Naive B cell (primary cell): ENCODE results near the gene CLEC4E. TPM values are rescaled to one million over a fixed set of nuclear protein-coding genes. Genes with fewer than 3 reads are reported as not detected.
"Not testable (repeated sequence)": the region's sequence is repeated elsewhere in the genome, so short reads cannot be mapped to it uniquely, and the experiment has no call there.

ENCODE experiments used
- ATAC-seq, 2 donors: fragments of 150-1000 bp; cut with Tn5 transposase; 2 replicates each; pipeline ENCODE4 v1.10.0; 2021; ENCODE audit warnings: low read depth in 2 of 2, mild to moderate bottlenecking in 2 of 2, moderate library complexity in 2 of 2
- DNase-seq: peaks from one replicate; pipeline ENCODE4 v3.0.0; 2022
- H3K27ac Mint-ChIP-seq, 6 donors: one replicate each; pipeline ENCODE4 v1.8.0; 2020 to 2022; ENCODE audit warnings: mild to moderate bottlenecking in 6 of 6, mixed read lengths in 6 of 6, moderate library complexity in 5 of 6, inconsistent platforms in 2 of 6
- H3K27me3 Mint-ChIP-seq, 3 donors: one replicate each; pipeline ENCODE4 v1.8.0; 2021 to 2022; ENCODE audit warnings: mixed read lengths in 3 of 3, mild to moderate bottlenecking in 1 of 3
- H3K36me3 Mint-ChIP-seq, 2 donors: one replicate each; pipeline ENCODE4 v1.8.0; 2020 to 2022; ENCODE audit warnings: mixed read lengths in 2 of 2, inconsistent platforms in 1 of 2, mild to moderate bottlenecking in 1 of 2
- H3K4me1 Mint-ChIP-seq, 3 donors: one replicate each; pipeline ENCODE4 v1.8.0; 2020 to 2022; ENCODE audit warnings: mixed read lengths in 3 of 3, inconsistent platforms in 1 of 3, mild to moderate bottlenecking in 1 of 3, moderate library complexity in 1 of 3
- H3K4me3 Mint-ChIP-seq, 8 donors: one replicate each; pipeline ENCODE4 v1.8.0; 2020 to 2022; ENCODE audit warnings: mild to moderate bottlenecking in 8 of 8, mixed read lengths in 8 of 8, moderate library complexity in 8 of 8, inconsistent platforms in 2 of 8
- H3K9me3 Mint-ChIP-seq, 7 donors: one replicate each; pipeline ENCODE4 v1.8.0; 2020 to 2022; ENCODE audit warnings: mixed read lengths in 7 of 7, mild to moderate bottlenecking in 5 of 7, inconsistent platforms in 2 of 7, moderate library complexity in 1 of 7
- polyA plus RNA-seq, 6 donors: library from polyadenylated mRNA; unstranded; fragments of 300-500 nt; fragmentation: Illumina TruSeq; gene quantifications; one replicate each; pipeline ENCODE4 v1.2.3, GENCODE V29; 2021; ENCODE audit warnings: low read depth in 6 of 6

Gene CLEC4E
- polyA plus RNA-seq, 6 donors from 2014 or later = 0.35 to 0.88 TPM; not detected in 4

GRCh38 chr12:8517971-8518370 lies 22.7 kb downstream of the CLEC4E start:
- Mint-ChIP-seq H3K9me3 (peaks cover 0 to 3% (median 2%) of the 10 kb centered on the region in 7 donors), H3K4me1 (no peaks in the 10 kb centered on the region), H3K4me3 (no peak overlapping the region), H3K27me3 (peaks cover 21 to 40% (median 36%) of the 10 kb centered on the region in 3 donors), H3K27ac (no peak overlapping the region), H3K36me3 (no peaks in the 10 kb centered on the region)
- DNase-seq (no peak), ATAC-seq (no peak)

- Mint-ChIP-seq H3K27me3 (peaks cover 32 to 62% (median 56%) of the 10 kb centered on the region in 3 donors), H3K4me1 (peaks cover 6 to 17% (median 13%) of the 10 kb centered on the region in 3 donors), H3K4me3 (no peak within 1 kb of the TSS), H3K9me3 (peaks cover 0 to 1% (median 0%) of the 10 kb centered on the region in 7 donors), H3K36me3 (no peaks in the 10 kb centered on the region), H3K27ac (no peak within 1 kb of the TSS)
- no peak for DNase-seq
- no peak for ATAC-seq
Observed at GRCh38 chr12:8513256-8513655, 27.4 kb downstream of the CLEC4E start, which contains the start of gene CLEC4D. CLEC4D (plus strand) TSS chr12:8513503; CDS start chr12:8513733, 230 bp downstream.

GRCh38 chr12:8508910-8509841 lies 31.5 kb downstream of the CLEC4E start:
- ATAC-seq (peak; percentile 35 to 56), DNase-seq (peak; percentile 15)
- H3K4me1 Mint-ChIP-seq = peaks cover 6 to 17% (median 13%) of the 10 kb centered on the region in 3 donors
- peak overlapping the region in 3 of 8 donors; percentile 10 to 51 (median 27) for H3K4me3 Mint-ChIP-seq
- H3K27ac Mint-ChIP-seq = no peak overlapping the region
- peaks cover 0 to 2% (median 0%) of the 10 kb centered on the region in 7 donors for H3K9me3 Mint-ChIP-seq
- peaks cover 29 to 65% (median 63%) of the 10 kb centered on the region in 3 donors for H3K27me3 Mint-ChIP-seq
- no peaks in the 10 kb centered on the region for H3K36me3 Mint-ChIP-seq

GRCh38 chr12:8508223-8508622 lies 32.5 kb downstream of the CLEC4E start:
- ATAC-seq = no peak

GRCh38 chr12:8507596-8507995 lies 33.1 kb downstream of the CLEC4E start:
- no peak for DNase-seq
- Mint-ChIP-seq H3K9me3 (peaks cover 0 to 2% (median 0%) of the 10 kb centered on the region in 7 donors), H3K4me1 (peaks cover 6 to 17% (median 13%) of the 10 kb centered on the region in 3 donors), H3K27me3 (peaks cover 24 to 52% (median 48%) of the 10 kb centered on the region in 3 donors), H3K36me3 (no peaks in the 10 kb centered on the region), H3K4me3 (no peak overlapping the region), H3K27ac (no peak overlapping the region)
- no peak for ATAC-seq

More at GRCh38 chr12:8508223-8508622, 32.5 kb downstream of the CLEC4E start:
- peak overlapping the region in 1 of 6 donors; percentile 27 for H3K27ac Mint-ChIP-seq
- no peak for DNase-seq
- peak overlapping the region in 1 of 8 donors; percentile 55 for H3K4me3 Mint-ChIP-seq
- peaks cover 0 to 2% (median 0%) of the 10 kb centered on the region in 7 donors for H3K9me3 Mint-ChIP-seq
- H3K4me1 Mint-ChIP-seq = peaks cover 6 to 17% (median 13%) of the 10 kb centered on the region in 3 donors
- no peaks in the 10 kb centered on the region for H3K36me3 Mint-ChIP-seq
- H3K27me3 Mint-ChIP-seq = peaks cover 29 to 58% (median 54%) of the 10 kb centered on the region in 3 donors

GRCh38 chr12:8504351-8504750 lies 36.4 kb downstream of the CLEC4E start:
- Mint-ChIP-seq H3K27ac (no peak overlapping the region), H3K27me3 (peaks cover 6 to 30% (median 23%) of the 10 kb centered on the region in 3 donors), H3K36me3 (no peaks in the 10 kb centered on the region), H3K9me3 (peaks cover 0 to 2% (median 0%) of the 10 kb centered on the region in 7 donors), H3K4me1 (peaks cover 3 to 11% (median 9%) of the 10 kb centered on the region in 3 donors), H3K4me3 (no peak overlapping the region)
- no peak for ATAC-seq
- no peak for DNase-seq

- Mint-ChIP-seq H3K36me3 (no peaks in the 10 kb centered on the region), H3K4me3 (no peak overlapping the region), H3K4me1 (peaks cover 0 to 3% (median 3%) of the 10 kb centered on the region in 3 donors), H3K27me3 (peaks cover 13 to 22% (median 15%) of the 10 kb centered on the region in 3 donors), H3K9me3 (peaks cover 0 to 2% (median 0%) of the 10 kb centered on the region in 7 donors), H3K27ac (peak overlapping the region in 1 of 6 donors; percentile 65)
- DNase-seq (no peak), ATAC-seq (peak; percentile 38 to 50)
Observed at GRCh38 chr12:8501720-8502119, 39.0 kb downstream of the CLEC4E start.

GRCh38 chr12:8499616-8500015 lies 41.1 kb downstream of the CLEC4E start:
- no peak for DNase-seq

GRCh38 chr12:8496074-8496473 lies 44.6 kb downstream of the CLEC4E start:
- not testable (repeated sequence) for H3K4me1 Mint-ChIP-seq, H3K4me3 Mint-ChIP-seq, H3K9me3 Mint-ChIP-seq, H3K36me3 Mint-ChIP-seq, ATAC-seq, H3K27ac Mint-ChIP-seq, DNase-seq
- peaks cover 23 to 43% (median 30%) of the 10 kb centered on the region in 3 donors for H3K27me3 Mint-ChIP-seq

More at GRCh38 chr12:8499616-8500015, 41.1 kb downstream of the CLEC4E start:
- Mint-ChIP-seq H3K4me3 (no peak overlapping the region), H3K36me3 (no peaks in the 10 kb centered on the region), H3K27me3 (peaks cover 20 to 36% (median 23%) of the 10 kb centered on the region in 3 donors), H3K27ac (no peak overlapping the region), H3K4me1 (peaks cover 0 to 3% (median 3%) of the 10 kb centered on the region in 3 donors), H3K9me3 (no peaks in the 10 kb centered on the region)
- ATAC-seq = no peak

GRCh38 chr12:8495671-8496070 lies 45.0 kb downstream of the CLEC4E start:
- DNase-seq, ATAC-seq, H3K4me3 Mint-ChIP-seq, H3K36me3 Mint-ChIP-seq, H3K4me1 Mint-ChIP-seq, H3K9me3 Mint-ChIP-seq: not testable (repeated sequence)
- Mint-ChIP-seq H3K27ac (peak overlapping the region in 1 of 6 donors; percentile 69), H3K27me3 (peaks cover 23 to 43% (median 31%) of the 10 kb centered on the region in 3 donors)

- no peak overlapping the region for H3K27ac Mint-ChIP-seq
Observed at GRCh38 chr12:8493084-8493483, 47.6 kb downstream of the CLEC4E start.

GRCh38 chr12:8491646-8492530 lies 48.8 kb downstream of the CLEC4E start:
- no peaks in the 10 kb centered on the region for H3K36me3 Mint-ChIP-seq
- DNase-seq (no peak), ATAC-seq (no peak)
- H3K27ac Mint-ChIP-seq = no peak overlapping the region
- H3K9me3 Mint-ChIP-seq = peaks cover 0 to 15% (median 5%) of the 10 kb centered on the region in 7 donors
- H3K4me3 Mint-ChIP-seq = no peak overlapping the region
- H3K4me1 Mint-ChIP-seq = peaks cover 0 to 4% (median 0%) of the 10 kb centered on the region in 3 donors
- H3K27me3 Mint-ChIP-seq = peaks cover 19 to 40% (median 32%) of the 10 kb centered on the region in 3 donors

More at GRCh38 chr12:8493084-8493483, 47.6 kb downstream of the CLEC4E start:
- Mint-ChIP-seq H3K9me3 (peaks cover 0 to 7% (median 2%) of the 10 kb centered on the region in 7 donors), H3K4me3 (no peak overlapping the region), H3K36me3 (no peaks in the 10 kb centered on the region), H3K4me1 (peaks cover 0 to 4% (median 0%) of the 10 kb centered on the region in 3 donors), H3K27me3 (peaks cover 19 to 45% (median 36%) of the 10 kb centered on the region in 3 donors)
- DNase-seq (no peak), ATAC-seq (peak; percentile 48 to 66)
